GM19463 (cell line): Measurements from ENCODE around the gene DENND5B.
"Not testable (repeated sequence)": the region's sequence is repeated elsewhere in the genome, so short reads cannot be mapped to it uniquely, and the experiment has no call there.

ENCODE experiments used
- ATAC-seq: cut with Tn5 transposase; IDR thresholded peaks from one replicate; pipeline ENCODE4 v1.9.1; 2021; ENCODE audit warnings: mild to moderate bottlenecking, moderate library complexity; ENCODE audit not compliant: unreplicated experiment

DENND5B gene

DNA sequence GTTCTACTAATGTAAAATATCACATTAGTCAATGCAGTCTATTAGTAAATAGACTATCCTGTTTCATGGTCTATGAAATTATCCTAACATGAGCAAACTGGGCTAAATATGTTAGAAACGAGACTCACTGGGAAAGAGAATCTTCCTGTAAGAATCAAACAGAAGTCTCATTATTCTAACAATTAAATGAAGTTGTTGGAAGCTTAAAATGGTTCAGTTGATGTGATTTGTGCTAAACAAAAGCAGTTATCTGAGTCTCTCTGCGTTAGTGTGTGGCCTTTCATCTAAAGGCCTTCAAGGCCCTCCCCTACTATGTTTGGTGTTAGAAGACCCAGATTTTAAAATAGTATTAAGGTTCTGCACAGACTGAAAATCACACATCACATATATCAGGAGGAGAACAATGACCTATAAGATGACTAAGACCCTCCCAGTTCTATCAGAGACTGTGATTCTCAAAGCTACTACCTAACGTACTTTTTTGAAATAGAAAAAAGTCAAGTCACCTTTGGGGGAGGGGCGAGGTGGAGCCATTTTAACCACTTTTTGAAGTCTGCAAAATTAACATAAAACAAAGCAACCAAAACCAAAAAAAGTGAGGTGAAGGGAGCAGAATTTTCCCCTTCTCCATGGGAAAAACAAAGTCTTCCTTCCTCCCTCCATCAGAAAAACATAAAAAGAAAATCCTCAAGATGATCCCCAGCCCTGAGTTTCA is 82.3 kb downstream of the DENND5B start:
- ATAC-seq, result no peak

DNA sequence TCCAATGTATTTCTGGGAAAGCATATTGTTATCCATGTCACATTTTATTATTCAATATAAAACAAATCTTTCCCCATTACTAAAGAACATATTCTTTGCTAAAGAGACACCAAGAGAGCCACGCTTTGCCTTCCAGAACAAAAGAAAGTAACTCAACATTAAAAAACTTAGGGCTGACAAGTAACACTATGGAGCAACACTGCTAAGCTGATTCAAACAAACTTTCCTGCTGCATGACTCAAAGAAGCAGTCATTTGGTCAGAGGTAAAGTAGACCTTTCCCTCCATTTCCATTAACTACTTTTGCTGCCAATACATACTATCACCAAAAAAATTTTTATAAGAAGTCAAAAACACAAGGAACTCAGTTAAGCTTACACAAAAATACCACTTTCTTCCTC is 83.0 kb downstream of the DENND5B start:
- ATAC-seq, result no peak

DNA sequence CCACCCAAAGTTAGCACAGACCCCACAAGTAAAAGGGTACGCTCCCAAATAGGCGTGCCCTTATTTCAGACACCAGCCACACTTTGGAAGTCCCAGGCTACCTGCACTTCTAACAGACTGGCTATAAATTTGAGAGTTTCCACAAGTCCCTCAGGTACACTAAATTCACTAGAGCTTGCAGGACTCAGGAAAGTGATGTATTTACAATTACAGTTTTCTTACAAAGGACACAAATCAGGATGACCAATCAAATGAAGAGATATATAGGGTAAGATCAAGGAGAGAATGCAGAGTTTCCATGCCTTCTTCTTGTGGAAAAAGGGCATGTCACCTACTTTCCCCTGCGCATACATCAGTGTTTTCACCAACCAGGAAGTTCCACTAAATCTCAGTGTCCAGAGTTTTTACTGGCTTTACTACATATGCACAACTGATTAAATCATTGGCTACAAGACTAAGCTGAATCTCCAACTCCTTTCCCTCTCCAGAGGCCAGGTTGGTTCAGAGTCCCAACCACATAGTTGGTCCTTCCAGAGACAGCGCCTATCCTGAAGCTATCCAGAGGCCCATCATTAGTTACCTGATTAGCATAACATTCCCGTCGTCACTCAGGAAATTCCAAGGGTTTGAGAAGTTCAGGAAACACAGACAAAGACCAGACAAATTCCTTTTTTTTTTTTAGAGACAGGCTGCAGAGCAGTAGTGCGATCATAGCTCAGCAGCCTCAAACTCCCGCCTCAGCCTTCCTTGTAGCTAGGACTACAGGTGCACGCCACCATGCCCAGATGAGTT is 84.2 kb downstream of the DENND5B start:
- ATAC-seq, result no peak

DNA sequence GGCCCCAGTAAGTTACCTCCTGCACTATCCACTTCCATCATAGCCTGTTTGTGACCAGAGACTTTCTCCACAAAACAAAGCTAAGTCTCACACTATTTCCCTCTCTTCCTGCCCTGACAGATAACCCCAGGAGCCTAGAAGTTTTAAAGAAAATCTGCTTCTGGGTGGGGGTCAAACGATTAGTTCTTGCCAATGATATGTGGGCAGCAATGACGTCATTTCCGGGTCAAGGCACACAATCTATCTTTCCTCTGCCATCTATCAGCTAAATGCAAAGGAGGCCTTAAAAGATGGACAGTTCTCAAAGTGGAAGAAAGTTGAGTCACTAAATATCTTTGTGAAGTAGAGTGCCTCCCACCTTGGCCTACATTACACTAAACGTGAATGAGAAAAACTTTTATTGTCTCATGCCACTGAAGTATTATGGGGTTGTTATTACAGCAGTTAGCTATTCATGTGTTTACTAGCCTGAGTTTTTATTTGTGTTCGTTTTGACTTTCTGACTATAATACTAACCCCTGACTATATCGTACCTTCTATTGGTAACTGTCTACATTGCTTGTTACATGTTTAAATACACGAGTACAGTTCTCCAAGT is 86.2 kb downstream of the DENND5B start:
- no peak for ATAC-seq

DNA sequence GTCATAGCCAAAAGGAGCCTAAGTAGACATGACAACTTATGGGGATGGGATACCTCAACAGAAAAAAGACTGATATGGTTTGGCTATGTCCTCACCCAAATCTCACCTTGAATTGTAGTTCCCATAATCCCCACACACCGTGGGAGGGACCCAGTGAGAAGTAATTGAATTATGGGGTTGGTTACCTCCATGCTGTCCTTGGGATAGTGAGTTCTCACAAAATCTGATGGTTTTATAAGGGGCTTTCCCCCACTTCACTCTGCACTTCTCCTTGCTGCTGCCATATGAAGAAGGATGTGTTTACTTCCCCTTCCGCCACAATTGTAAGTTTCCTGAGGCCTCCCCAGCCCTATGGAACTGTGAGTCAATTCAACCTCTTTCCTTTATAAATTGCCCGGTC is 89.9 kb downstream of the DENND5B start:
- ATAC-seq, result not testable (repeated sequence)

DNA sequence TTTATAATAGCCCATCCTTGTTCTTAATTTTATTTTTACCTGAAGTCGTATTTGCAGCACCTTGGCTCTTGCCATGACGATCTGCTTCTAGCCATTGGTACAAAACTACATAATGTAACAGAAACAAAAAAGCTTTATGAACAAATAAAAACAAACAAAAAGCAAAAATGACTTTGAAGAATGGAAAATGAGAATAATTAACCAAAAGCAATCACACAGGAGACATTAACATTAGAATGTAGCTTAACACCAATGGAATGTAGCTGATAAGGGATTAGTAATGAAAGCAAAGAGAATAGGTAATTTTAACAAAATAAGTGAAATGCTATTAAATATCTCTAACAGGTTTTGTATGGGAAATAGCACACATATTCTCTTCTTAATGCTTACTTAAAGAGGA is 91.4 kb downstream of the DENND5B start:
- no peak for ATAC-seq

DNA sequence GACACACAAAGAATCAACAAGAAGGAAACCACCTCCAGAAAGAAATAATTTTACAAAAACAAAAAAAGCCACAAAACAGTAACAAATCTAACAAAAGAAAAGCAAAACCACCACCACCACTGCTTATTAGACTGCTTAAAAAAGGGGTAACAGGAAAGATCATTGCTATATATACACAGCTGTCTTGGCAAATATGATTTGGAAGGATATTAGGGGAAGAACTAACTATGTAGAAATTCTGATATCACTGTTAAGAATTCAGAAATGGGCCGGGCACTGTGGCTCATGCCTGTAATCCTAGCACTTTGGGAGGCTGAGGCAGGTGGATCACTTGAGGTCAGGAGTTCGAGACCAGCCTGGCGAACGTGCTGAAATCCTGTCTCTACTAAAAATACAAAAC is 92.5 kb downstream of the DENND5B start:
- no peak for ATAC-seq

DNA sequence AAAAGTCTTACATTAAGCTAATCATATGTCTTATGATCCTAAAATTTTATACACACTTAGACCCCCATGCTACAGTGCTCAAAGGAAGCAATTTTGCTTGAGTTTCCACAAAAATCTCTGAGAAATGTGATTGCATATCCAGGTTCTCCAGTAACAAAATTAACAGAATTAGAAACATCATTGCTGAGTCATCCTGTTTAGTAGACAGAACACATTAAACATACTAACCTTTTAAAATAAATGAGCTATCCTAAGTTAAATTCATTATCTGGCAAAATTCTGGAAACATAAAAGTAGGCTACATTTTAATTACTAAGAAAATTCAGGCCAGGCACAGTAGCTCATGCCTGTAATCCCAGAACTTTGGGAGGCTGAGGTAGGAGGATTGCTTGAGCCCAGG is 94.7 kb downstream of the DENND5B start:
- ATAC-seq, result no peak

DNA sequence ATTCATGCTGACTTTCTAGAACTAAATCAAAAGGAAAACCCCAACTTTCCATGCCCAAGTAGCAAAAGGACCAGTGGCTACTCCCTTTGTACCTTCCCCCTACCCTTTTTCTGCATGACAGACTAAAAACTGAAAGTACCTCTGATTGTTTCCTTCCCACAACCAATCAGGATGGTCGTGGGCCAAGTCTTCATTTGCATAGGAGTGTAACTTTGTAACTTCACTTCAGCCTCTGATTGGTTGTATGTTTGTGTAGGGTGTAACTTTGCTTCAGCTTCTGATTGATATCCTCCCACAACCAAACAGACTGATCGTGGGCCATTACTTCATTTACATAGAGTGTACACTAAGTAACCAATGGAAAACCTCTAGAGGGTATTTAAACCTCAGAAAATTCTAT is 96.5 kb downstream of the DENND5B start:
- ATAC-seq, result no peak

DNA sequence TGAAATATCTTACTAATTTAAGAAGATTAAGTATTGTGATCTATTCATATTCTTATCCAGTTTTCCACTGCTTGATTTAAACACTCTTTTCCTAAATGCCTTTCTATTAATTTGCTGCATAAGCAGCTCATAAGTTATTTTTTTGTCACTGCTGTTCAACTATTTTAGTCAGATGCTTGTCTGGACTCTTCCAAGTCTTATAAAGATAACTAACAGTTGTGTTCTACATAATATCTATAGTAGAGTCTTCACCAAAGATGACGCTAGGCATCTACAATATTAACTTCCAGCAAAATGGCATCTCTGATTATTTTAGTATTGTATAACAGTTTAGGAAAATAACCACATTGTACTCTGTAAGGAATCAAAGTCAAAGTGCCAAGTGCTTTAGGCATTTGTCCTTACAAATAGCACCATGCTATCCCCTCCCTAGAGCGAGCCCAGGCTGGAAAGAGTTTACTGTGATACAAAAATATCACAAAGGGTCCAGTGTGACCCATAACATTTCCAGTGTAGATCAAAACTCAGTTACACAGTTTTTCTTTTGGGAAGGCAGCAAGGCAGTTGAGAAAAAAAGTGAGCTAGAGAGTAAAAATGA is 98.2 kb downstream of the DENND5B start:
- ATAC-seq, result no peak

DNA sequence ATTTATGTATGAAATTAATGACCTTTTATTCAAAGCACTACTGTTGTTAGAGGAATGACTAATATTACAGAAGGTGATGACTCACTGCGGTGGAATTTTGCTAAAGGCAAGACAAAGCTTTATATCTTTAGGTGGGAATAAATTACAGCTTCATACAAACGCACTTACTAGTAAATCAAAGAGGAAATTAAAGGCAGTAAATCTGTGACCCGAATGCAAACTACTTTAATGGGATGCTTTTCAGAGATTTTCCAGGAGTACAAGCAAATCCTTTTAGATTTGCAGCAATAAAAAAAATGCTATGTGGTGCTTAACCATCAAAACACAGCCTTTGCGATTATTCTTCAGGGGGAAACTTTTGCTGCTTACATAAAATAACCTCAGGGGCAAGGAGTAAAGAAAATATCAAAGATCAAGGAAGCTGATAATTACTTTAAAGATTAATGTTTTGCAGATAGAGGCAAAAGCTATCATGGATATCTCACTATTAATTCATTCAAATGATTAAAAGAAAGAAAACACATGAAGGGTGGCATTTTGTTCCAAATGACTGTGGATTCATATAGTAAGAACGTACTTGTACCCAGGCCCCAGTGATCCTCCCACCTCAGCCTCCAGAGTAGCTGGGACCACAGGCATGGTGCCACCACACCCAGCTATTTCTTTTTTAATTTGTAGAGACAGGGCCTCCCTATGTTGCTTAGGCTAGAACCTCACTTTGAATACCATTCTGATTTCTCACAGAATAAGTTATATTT is 98.9 kb downstream of the DENND5B start:
- no peak for ATAC-seq

DNA sequence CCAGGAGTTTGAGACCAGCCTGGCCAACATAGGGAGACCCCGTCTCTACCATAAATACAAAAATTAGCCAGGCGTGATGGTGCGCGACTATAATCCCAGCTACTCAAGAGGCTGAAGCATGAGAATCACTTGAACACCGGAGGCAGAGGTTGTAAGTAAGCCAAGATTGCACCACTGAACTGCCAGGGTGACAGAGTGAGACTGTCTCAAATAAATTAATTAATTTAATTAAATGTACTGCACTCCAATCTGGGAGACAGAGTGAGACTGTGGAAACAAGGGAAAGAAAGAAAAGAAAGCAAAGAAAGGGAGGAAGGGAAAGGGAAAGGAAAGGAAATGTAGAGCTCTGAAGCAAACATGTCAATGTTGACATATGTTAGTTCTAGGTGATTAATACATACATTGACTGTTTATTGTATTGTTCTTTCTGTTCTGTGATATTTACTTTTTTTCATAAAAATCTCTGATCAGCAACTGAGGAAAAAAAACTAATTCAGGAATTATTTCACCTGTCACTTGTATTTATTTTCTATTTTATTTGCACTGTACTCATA is 99.6 kb downstream of the DENND5B start:
- ATAC-seq, result no peak

DNA sequence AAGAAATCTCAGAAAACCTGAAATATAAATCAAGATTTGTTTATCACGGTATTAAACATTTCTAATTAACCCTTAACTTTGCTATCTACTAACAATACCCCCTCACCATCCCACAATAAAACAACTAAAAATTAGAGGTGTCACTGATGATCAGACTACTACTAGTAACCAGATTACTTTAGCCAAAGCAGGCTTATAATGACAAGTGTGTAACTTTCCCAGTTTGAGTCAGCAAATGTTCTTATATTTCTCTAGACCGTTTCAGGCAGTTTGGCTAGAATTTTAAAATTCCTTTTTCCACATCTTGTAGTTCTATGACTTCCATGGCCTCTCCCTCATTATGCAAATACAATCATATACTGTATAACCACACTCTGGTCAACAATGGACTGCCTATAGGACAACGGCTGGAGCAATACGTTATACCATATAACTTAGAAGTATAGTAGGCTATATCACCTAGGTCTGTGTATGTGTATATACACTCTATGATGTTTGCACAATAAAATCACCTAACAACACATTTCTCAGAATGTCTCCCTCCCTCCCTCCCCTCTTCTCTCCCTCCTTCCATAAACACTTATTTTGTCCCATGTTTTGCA is 102.1 kb downstream of the DENND5B start:
- no peak for ATAC-seq

DNA sequence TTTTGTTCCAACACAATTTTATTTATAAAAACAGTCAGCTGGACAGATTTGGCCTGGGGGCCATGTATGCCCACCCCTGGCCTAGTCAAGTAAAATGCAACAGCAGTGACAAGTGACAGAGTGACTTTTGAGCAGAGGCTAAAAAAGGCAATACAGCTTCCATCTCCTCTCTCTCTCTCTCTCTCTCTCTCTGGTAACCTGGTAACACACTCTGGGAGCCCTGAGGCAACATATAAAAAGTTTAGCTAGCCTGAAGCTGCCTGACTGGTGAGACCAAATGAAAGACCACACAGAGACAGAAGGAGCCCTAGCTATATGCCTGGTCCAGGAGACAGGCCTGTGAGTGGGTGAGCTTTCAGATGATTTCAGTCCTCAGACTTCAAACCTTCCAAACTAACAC is 105.4 kb downstream of the DENND5B start:
- no peak for ATAC-seq

DNA sequence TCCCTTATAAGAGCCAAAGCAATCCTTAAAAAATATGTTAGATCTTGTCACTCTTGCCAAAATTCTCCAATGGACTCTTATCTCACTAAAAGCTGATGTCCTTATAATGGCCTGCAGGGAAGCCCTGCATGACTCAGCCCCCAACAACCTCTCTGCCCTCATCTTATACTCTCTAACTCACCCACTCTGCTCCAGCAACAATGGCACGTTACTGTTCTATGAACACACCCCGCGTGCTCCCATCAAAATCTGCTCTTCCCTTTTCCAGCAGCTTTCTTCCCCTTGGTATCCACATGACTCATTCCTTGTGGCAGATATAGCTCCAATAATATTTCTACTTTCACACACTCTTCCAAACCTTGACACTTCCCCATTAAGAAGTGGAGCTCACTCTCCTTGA is 108.1 kb downstream of the DENND5B start:
- ATAC-seq, result no peak

DNA sequence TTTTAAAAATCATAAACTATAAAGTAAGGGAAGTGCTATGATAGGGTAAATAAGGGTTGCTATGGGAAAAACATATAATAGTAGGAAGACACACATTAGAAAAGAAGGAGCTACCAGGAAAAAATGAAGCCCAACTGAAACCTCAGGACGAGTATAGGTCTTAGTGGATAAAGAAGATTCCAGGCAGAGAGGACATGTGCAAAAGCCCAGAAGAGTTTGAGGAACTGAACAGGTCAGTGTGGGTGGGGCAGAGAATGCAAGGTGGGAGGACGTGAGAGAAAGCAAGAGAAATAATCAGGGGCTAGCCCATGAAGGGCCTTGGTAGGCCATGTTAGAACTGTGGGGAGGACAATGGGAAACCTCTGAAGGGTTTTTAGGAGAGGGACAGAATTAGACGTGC is 109.5 kb downstream of the DENND5B start:
- ATAC-seq, result no peak

DNA sequence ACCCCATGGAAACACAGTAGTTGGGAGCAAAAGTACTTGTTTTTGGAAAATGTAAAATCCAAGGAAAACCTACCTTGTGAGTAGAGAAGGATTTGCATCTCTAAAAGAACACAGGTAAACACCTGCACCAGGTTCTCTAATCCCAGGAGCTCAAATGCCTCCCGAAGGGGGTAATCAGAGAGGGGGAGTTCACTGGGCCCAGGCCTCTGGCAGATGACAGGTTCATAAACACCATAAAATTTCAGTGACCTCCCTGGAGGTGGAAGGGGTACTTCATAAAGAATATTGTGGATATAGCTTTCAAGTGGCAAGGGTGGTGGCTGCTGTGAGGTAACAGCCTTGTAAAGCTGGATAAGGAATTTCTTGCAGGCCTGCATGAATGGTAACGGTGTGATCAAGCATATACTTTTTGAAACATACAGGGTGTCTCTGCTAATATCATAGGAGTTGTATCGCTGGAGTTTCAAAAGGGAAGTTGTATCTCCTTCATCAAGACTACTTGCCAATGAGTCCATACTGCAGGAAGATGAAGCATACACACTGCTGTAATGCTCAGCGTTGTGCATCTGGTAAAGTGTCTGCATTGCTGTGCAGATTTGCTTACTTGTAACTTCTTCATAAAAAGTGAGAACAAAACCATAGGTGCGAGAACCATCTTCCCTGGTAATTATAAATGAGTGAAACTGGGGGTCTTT is 111.3 kb downstream of the DENND5B start:
- no peak for ATAC-seq

DNA sequence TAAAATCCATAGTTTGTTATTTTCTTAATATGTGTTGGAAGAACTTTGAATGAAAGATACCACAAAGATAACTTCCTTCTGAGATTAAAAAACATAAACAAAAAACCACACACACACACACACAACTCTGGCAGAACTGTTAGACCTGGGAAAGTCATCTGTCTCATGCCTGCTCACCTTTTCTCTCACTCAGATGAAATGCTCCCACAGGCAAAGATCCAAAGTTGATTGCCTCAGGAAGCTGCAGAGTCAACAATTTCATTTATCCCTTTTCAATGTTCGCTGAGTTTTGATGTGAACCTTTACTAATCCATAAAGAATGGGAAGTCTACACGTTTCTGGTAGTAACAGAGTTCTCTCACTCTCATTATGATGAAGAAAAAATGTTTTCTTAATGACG is 112.0 kb downstream of the DENND5B start:
- no peak for ATAC-seq

DNA sequence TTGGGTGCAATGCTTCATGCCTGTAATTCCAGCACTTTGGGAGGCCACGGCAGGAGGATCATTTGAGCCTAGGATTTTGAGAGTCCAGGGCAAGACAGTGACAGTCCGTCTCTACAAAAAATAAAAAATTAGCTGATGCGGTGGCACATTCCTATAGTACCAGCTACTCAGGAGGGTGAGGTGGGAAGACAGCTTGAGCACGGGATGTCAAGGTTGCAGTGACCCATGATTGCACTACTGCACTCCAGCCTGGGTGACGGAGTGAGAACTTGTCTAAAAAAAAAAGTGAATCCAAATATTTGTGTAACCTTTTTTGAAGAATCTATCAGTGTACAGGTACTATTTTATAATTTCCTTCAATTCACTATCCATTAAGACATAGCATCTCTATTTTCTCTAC is 112.5 kb downstream of the DENND5B start:
- no peak for ATAC-seq

DNA sequence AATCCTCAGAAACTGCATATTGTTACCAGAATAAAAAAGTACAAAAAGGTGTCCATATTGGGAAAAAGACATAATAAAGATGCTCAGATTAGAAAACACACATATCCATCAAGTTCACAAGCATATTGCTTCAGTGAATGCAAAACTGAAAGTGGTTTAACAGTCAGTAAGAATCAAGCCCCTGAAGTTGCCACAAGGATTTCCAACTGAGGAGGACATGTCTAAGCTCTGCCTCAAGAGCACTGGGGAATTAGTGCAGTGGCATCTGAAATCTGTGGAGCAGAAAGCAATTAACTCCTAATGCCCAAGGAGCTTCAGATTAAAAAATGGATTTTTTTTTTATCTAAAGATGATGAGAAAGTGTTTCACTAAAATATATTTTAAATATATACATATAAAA is 113.2 kb downstream of the DENND5B start:
- ATAC-seq, result no peak
